CD14-positive monocyte (primary cell): ENCODE data around the gene CACTIN. TPM values are rescaled to one million over a fixed set of nuclear protein-coding genes. Genes with fewer than 3 reads are reported as not detected.

ENCODE experiments used
- DNase-seq, 3 donors: peaks; one replicate each; pipeline ENCODE4 v3.0.0-alpha.2; 2011 to 2022
- H2AFZ ChIP-seq: 2 replicates; pipeline ENCODE4 v1.6.0; 2012; ENCODE audit warnings: mild to moderate bottlenecking, low read depth, low read length, inconsistent platforms; ENCODE audit not compliant: insufficient read depth, poor library complexity, severe bottlenecking
- H3K27ac ChIP-seq, 2 donors: 1 replicate in 1 of 2; 2 replicates in 1 of 2; pipeline ENCODE4 v1.5.1; 2012 to 2013; ENCODE audit warnings: low read length in 2 of 2, control low read depth in 1 of 2, inconsistent platforms in 1 of 2, low read depth in 1 of 2, mild to moderate bottlenecking in 1 of 2
- H3K27me3 ChIP-seq, 2 donors: one replicate each; pipeline versions ENCODE4 v1.6.0 to v1.6.1; 2011 to 2013; ENCODE audit warnings: low read length in 2 of 2; ENCODE audit not compliant: control insufficient read depth in 2 of 2, insufficient read depth in 2 of 2
- H3K36me3 ChIP-seq, 2 donors: replicated peaks in 1 of 2; 1 replicate in 1 of 2; 2 replicates in 1 of 2; pipeline versions ENCODE4 v1.5.1 to v1.6.1; 2012 to 2013; ENCODE audit warnings: low read length in 2 of 2, control low read depth in 1 of 2, inconsistent platforms in 1 of 2, mild to moderate bottlenecking in 1 of 2; ENCODE audit not compliant: insufficient read depth in 2 of 2, control insufficient read depth in 1 of 2
- H3K4me1 ChIP-seq, 2 donors: 1 replicate in 1 of 2; 2 replicates in 1 of 2; pipeline versions ENCODE4 v1.5.1 to v1.6.1; 2012 to 2013; ENCODE audit warnings: low read length in 2 of 2, control low read depth in 1 of 2, inconsistent platforms in 1 of 2, mild to moderate bottlenecking in 1 of 2, moderate library complexity in 1 of 2; ENCODE audit not compliant: insufficient read depth in 2 of 2, control insufficient read depth in 1 of 2
- H3K4me2 ChIP-seq: replicated peaks from 2 replicates; pipeline ENCODE3; 2012; ENCODE audit warnings: low read length, moderate library complexity, mild to moderate bottlenecking; ENCODE audit not compliant: poor library complexity, severe bottlenecking; ENCODE audit errors: extremely low read depth
- H3K4me3 ChIP-seq, 3 experiments: fragments of 200-600 bp in 1 of 3; sonication (generic) in 1 of 3; replicated peaks in 1 of 3; 1 replicate in 2 of 3; 2 replicates in 1 of 3; pipeline ENCODE4 v1.5.1; 2011 to 2013; ENCODE audit warnings: low read length in 3 of 3, mild to moderate bottlenecking in 3 of 3, control low read depth in 2 of 3, low read depth in 2 of 3, inconsistent platforms in 1 of 3, moderate library complexity in 1 of 3
- H3K79me2 ChIP-seq: 2 replicates; pipeline ENCODE4 v1.6.0; 2012; ENCODE audit warnings: mild to moderate bottlenecking, control low read depth, inconsistent platforms, low read length, moderate library complexity; ENCODE audit not compliant: insufficient read depth
- H3K9ac ChIP-seq: 2 replicates; pipeline ENCODE4 v1.6.0; 2017; ENCODE audit warnings: low read length, mild to moderate bottlenecking; ENCODE audit not compliant: insufficient read depth, poor library complexity, severe bottlenecking
- H3K9me3 ChIP-seq, 2 donors: replicated peaks in 1 of 2; 1 replicate in 1 of 2; 2 replicates in 1 of 2; pipeline versions ENCODE4 v1.5.1 to v1.6.1; 2012 to 2013; ENCODE audit warnings: low read length in 2 of 2, control low read depth in 1 of 2; ENCODE audit not compliant: control insufficient read depth in 1 of 2, insufficient read depth in 1 of 2
- H4K20me1 ChIP-seq: 2 replicates; pipeline ENCODE4 v1.6.0; 2012; ENCODE audit warnings: mild to moderate bottlenecking, low read length, control low read depth, moderate library complexity; ENCODE audit not compliant: insufficient read depth
- H3K27ac Mint-ChIP-seq, 7 donors: one replicate each; pipeline ENCODE4 v1.8.0; 2020; ENCODE audit warnings: mild to moderate bottlenecking in 7 of 7, mixed read lengths in 7 of 7, moderate library complexity in 6 of 7, inconsistent platforms in 2 of 7
- H3K27me3 Mint-ChIP-seq, 3 donors: one replicate each; pipeline ENCODE4 v1.8.0; 2021 to 2022; ENCODE audit warnings: low read depth in 3 of 3, mild to moderate bottlenecking in 3 of 3, mixed read lengths in 3 of 3, moderate library complexity in 3 of 3, inconsistent platforms in 1 of 3
- H3K36me3 Mint-ChIP-seq, 2 donors: one replicate each; pipeline ENCODE4 v1.8.0; 2020; ENCODE audit warnings: mixed read lengths in 2 of 2, inconsistent platforms in 1 of 2, mild to moderate bottlenecking in 1 of 2
- H3K4me1 Mint-ChIP-seq: one replicate; pipeline ENCODE4 v1.8.0; 2020; ENCODE audit warnings: mild to moderate bottlenecking, mixed read lengths
- H3K4me3 Mint-ChIP-seq, 2 donors: one replicate each; pipeline ENCODE4 v1.8.0; 2020; ENCODE audit warnings: mild to moderate bottlenecking in 2 of 2, mixed read lengths in 2 of 2, moderate library complexity in 1 of 2
- H3K9me3 Mint-ChIP-seq, 7 donors: one replicate each; pipeline ENCODE4 v1.8.0; 2020 to 2022; ENCODE audit warnings: mixed read lengths in 7 of 7, mild to moderate bottlenecking in 6 of 7, moderate library complexity in 6 of 7, inconsistent platforms in 2 of 7
- CTCF ChIP-seq: fragments of 200-600 bp; IDR thresholded peaks from one replicate; pipeline ENCODE4 v1.8.0; 2022; ENCODE audit warnings: antibody characterized with exemption, mild to moderate bottlenecking
- WGBS: methylation state at CpG from one replicate; pipeline ENCODE4 v1.1.5; 2013; ENCODE audit warnings: missing lambda C conversion rate; ENCODE audit not compliant: insufficient coverage; 5-methylcytosine and 5-hydroxymethylcytosine counted together
- intact Hi-C, 2 donors: fragments of 100-400 bp; cut with micrococcal nuclease; formaldehyde crosslinking; loops; one replicate each; pipeline versions ENCODE4 v1.15.0 to v1.15.1; 2023
- polyA plus RNA-seq, 3 donors: library from polyadenylated mRNA; depleted of rRNA in 1 of 3; unstranded in 2 of 3; stranded (reverse) in 1 of 3; fragments of 300-500 nt in 2 of 3; fragments of >200 nt in 1 of 3; fragmentation: Illumina TruSeq in 2 of 3; gene quantifications; 1 replicate in 2 of 3; 2 replicates in 1 of 3; pipeline ENCODE4 v1.2.3, GENCODE V29; 2012 to 2021

The CACTIN gene
- polyA plus RNA-seq, 3 donors = 2.5 to 19.4 (median 3.0) TPM

DNA sequence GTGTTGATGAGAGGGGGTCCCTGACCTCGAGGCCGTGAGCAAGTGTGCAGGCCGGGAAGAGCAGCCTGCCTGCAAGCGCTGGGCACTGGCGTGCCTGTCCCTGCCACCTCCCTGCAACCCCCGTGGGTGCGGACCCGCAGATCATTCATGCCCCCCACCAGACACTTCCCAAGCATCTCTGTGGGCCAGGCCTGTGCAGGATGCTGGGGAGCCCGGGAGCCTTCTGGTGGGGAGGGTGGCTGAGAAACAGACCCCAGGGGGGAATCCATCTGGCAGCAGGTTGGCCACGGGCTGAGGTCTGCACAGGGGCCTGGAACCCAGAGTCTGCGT is 18.4 kb upstream of the CACTIN start:
- no peak overlapping the region for H3K27ac ChIP-seq
- H4K20me1 ChIP-seq = peaks cover 9% of the 10 kb centered on the region
- H3K27me3 ChIP-seq = no peaks in the 10 kb centered on the region
- no peak overlapping the region for H3K4me2 ChIP-seq
- 100% methylated on average over 1 of the region's 11 CpGs for WGBS
- H3K4me3 ChIP-seq = no peak overlapping the region
- no peak overlapping the region for H3K9ac ChIP-seq
- Mint-ChIP-seq H3K27ac (no peak overlapping the region), H3K36me3 (peaks cover 32 to 66% of the 10 kb centered on the region in 2 donors), H3K4me1 (no peaks in the 10 kb centered on the region), H3K4me3 (no peak overlapping the region), H3K9me3 (peaks cover 0 to 4% (median 1%) of the 10 kb centered on the region in 7 donors), H3K27me3 (no peaks in the 10 kb centered on the region)
- no peaks in the 10 kb centered on the region for H3K79me2 ChIP-seq
- TF ChIP-seq CTCF = no peak
- DNase-seq = no peak
- peaks cover 62 to 66% of the 10 kb centered on the region in 2 donors for H3K36me3 ChIP-seq
- intact Hi-C loops = no loop called here
- H2AFZ ChIP-seq = no peak overlapping the region
- H3K4me1 ChIP-seq = no peaks in the 10 kb centered on the region
- no peaks in the 10 kb centered on the region for H3K9me3 ChIP-seq

DNA sequence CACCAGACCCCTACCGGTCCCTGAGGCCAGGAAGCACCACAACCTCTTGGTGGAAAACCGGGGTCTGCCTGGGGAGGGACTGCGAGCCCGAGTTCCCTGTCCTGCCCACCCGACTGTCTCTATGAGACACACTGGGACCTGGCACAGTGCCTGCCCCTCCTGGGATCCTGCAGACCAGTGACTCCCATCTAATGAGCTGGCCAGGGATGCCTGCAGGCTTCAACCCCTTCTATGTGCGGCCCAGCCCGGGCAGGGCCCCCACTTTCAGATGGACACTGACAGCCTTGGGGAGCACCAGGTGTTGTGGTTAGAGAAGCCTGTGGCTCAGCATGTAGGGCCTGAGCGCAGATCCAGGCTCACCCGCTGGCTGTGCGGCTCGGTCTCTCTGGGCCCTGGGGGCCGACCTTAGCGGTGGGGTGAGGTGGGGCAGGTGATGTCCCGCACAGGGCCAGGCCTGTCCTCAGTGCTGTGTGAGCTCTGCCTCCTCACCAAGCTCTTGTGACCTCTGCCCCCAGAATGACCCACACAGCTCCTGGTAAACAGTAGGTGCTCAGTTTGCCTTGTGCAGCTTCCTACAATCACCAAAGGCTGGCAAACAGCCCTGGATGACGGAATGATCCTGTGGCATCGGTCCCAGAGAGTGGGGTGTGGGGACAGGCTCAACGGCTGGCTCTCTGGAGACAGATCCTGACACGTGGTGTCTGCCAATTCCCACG is 17.9 kb upstream of the CACTIN start:
- 96% methylated on average over 12 of the region's 19 CpGs for WGBS
- peaks cover 0 to 4% (median 1%) of the 10 kb centered on the region in 7 donors for H3K9me3 Mint-ChIP-seq
- no peak overlapping the region for H3K27ac Mint-ChIP-seq
- H3K9ac ChIP-seq = no peak overlapping the region
- no peaks in the 10 kb centered on the region for H3K27me3 ChIP-seq
- no peak overlapping the region for H3K27ac ChIP-seq
- peaks cover 9% of the 10 kb centered on the region for H4K20me1 ChIP-seq
- peaks cover 65 to 68% of the 10 kb centered on the region in 2 donors for H3K36me3 ChIP-seq
- intact Hi-C loops = no loop called here
- peaks cover 38 to 68% of the 10 kb centered on the region in 2 donors for H3K36me3 Mint-ChIP-seq
- no peak for DNase-seq
- no peak overlapping the region for H3K4me2 ChIP-seq
- H3K9me3 ChIP-seq = no peaks in the 10 kb centered on the region
- no peak for TF ChIP-seq CTCF
- no peaks in the 10 kb centered on the region for H3K79me2 ChIP-seq
- H3K4me3 ChIP-seq = no peak overlapping the region
- no peaks in the 10 kb centered on the region for H3K4me1 Mint-ChIP-seq
- H3K27me3 Mint-ChIP-seq = no peaks in the 10 kb centered on the region
- no peak overlapping the region for H3K4me3 Mint-ChIP-seq
- H2AFZ ChIP-seq = no peak overlapping the region
- H3K4me1 ChIP-seq = no peaks in the 10 kb centered on the region
